Endothelial cell of umbilical vein (primary cell): ENCODE measurements around the gene CUBN. TPM values are rescaled to one million over a fixed set of nuclear protein-coding genes. Genes with fewer than 3 reads are reported as not detected.

Experiments
- BruUV-seq: library from RNA; stranded (reverse); fragments of 400-500 nt; replicated peaks from 2 replicates; lab custom pipeline; 2021; lab: Mats Ljungman, UMichigan
- CTCF ChIA-PET: fragments of 300-600, 350-600 bp; sonication (Branson Sonifier 250); formaldehyde crosslinking; loops from one replicate; lab custom pipeline; 2021; ENCODE audit warnings: antibody characterized with exemption, inconsistent platforms; lab: Charles Lee
- POLR2A ChIA-PET: fragments of 300-600, 350-600 bp; sonication (Branson Sonifier 250); formaldehyde crosslinking; loops from one replicate; lab custom pipeline; 2021; ENCODE audit warnings: antibody characterized with exemption, inconsistent platforms; lab: Charles Lee
- DNase-seq: peaks from one replicate; pipeline ENCODE4 v3.0.0-alpha.2; 2011; ENCODE audit warnings: low read depth, low spot score
- FAIRE-seq: peaks from 2 replicates; lab custom pipeline; 2011; peaks lifted over from hg19 to GRCh38; lab: Jason Lieb, UNC
- H2AFZ ChIP-seq: 2 replicates; pipeline ENCODE4 v1.6.0; 2012; ENCODE audit warnings: low read depth, low read length, control low read depth, inconsistent platforms
- H3K27ac ChIP-seq: 2 replicates; pipeline ENCODE4 v1.5.1; 2011; ENCODE audit warnings: low read depth, mild to moderate bottlenecking, control low read depth, low read length, moderate library complexity; ENCODE audit not compliant: insufficient read depth
- H3K27me3 ChIP-seq, 2 experiments: 2 replicates each; pipeline versions ENCODE4 v1.6.0 to v1.6.1; 2011; ENCODE audit warnings: low read length in 2 of 2, mixed read lengths in 1 of 2; ENCODE audit not compliant: control insufficient read depth in 2 of 2, insufficient read depth in 2 of 2
- H3K36me3 ChIP-seq, 2 experiments: 2 replicates in 1 of 2; 3 replicates in 1 of 2; pipeline ENCODE4 v1.5.1; 2011; ENCODE audit warnings: low read length in 2 of 2, mild to moderate bottlenecking in 1 of 2, moderate library complexity in 1 of 2; ENCODE audit not compliant: control insufficient read depth in 2 of 2, insufficient read depth in 2 of 2; ENCODE audit errors: extremely low read depth in 1 of 2
- H3K4me1 ChIP-seq: 3 replicates; pipeline ENCODE4 v1.5.1; 2011; ENCODE audit warnings: mild to moderate bottlenecking, low read length; ENCODE audit not compliant: control insufficient read depth, insufficient read depth; ENCODE audit errors: extremely low read depth
- H3K4me2 ChIP-seq: 2 replicates; pipeline ENCODE4 v1.6.1; 2011; ENCODE audit warnings: low read length, control low read depth, mixed read lengths; ENCODE audit not compliant: insufficient read depth
- H3K4me3 ChIP-seq, 3 experiments: fragments of 200-600 bp in 1 of 3; sonication (generic), shearing (Covaris generic) in 1 of 3; replicated peaks in 1 of 3; 2 replicates each; pipeline ENCODE4 v1.5.1; 2011 to 2016; ENCODE audit warnings: control low read depth in 3 of 3, low read length in 3 of 3, mild to moderate bottlenecking in 2 of 3, inconsistent platforms in 1 of 3, low read depth in 1 of 3, moderate library complexity in 1 of 3; ENCODE audit not compliant: insufficient read depth in 1 of 3
- H3K79me2 ChIP-seq: 2 replicates; pipeline ENCODE4 v1.6.0; 2012; ENCODE audit warnings: low read length, inconsistent platforms; ENCODE audit not compliant: control insufficient read depth, insufficient read depth
- H3K9ac ChIP-seq: replicated peaks from 2 replicates; pipeline ENCODE3; 2011; ENCODE audit warnings: low read length, control low read depth; ENCODE audit not compliant: insufficient read depth; ENCODE audit errors: extremely low read depth
- H3K9me1 ChIP-seq: replicated peaks from 3 replicates; pipeline ENCODE4 v1.6.0; 2011; ENCODE audit warnings: mild to moderate bottlenecking, low read length; ENCODE audit not compliant: control insufficient read depth, insufficient read depth; ENCODE audit errors: extremely low read depth
- H3K9me3 ChIP-seq: replicated peaks from 2 replicates; pipeline ENCODE4 v1.5.1; 2012; ENCODE audit warnings: low read length, inconsistent platforms; ENCODE audit not compliant: control insufficient read depth, insufficient read depth
- H4K20me1 ChIP-seq: replicated peaks from 2 replicates; pipeline ENCODE3; 2011; ENCODE audit warnings: mild to moderate bottlenecking, low read length; ENCODE audit not compliant: control insufficient read depth, insufficient read depth; ENCODE audit errors: extremely low read depth
- EZH2 ChIP-seq: IDR thresholded peaks from 2 replicates; pipeline ENCODE4 v1.6.1; 2012; ENCODE audit warnings: borderline replicate concordance, low read depth, mild to moderate bottlenecking, moderate library complexity, low read length, inconsistent platforms; ENCODE audit not compliant: severe bottlenecking
- FOS ChIP-seq: IDR thresholded peaks from 2 replicates; pipeline ENCODE4 v1.6.1; 2011; ENCODE audit warnings: mild to moderate bottlenecking, low read length, moderate library complexity, borderline replicate concordance; ENCODE audit not compliant: insufficient read depth
- GATA2 ChIP-seq: IDR thresholded peaks from 2 replicates; pipeline ENCODE4 v1.7.0; 2011; ENCODE audit warnings: low read depth, mild to moderate bottlenecking, moderate library complexity, mixed read lengths, low read length; ENCODE audit not compliant: insufficient read length, insufficient read depth
- JUN ChIP-seq: IDR thresholded peaks from 2 replicates; pipeline ENCODE4 v1.6.1; 2011; ENCODE audit warnings: borderline replicate concordance, low read depth; ENCODE audit not compliant: insufficient read length, insufficient read depth
- MYC ChIP-seq: IDR thresholded peaks from one replicate; pipeline ENCODE4 v1.6.1; 2011; ENCODE audit warnings: mild to moderate bottlenecking, low read depth, low read length
- POLR2A ChIP-seq: IDR thresholded peaks from 2 replicates; pipeline ENCODE4 v1.6.1; 2012; ENCODE audit warnings: low read depth, mild to moderate bottlenecking, control low read depth, low read length
- POLR2AphosphoS5 ChIP-seq: IDR thresholded peaks from 2 replicates; pipeline ENCODE4 v1.6.1; 2012; ENCODE audit warnings: low read depth, mild to moderate bottlenecking, control low read depth, low read length, moderate library complexity; ENCODE audit not compliant: insufficient read depth
- dilution Hi-C: fragments of 300-500 bp; cut with MboI; formaldehyde crosslinking; loops from one replicate; pipeline ENCODE4 v1.15.0; 2019; ENCODE audit warnings: low sequenced_read_pairs; ENCODE audit not compliant: extremely low pct_ligation_motif_present
- intact Hi-C: fragments of 100-400 bp; cut with micrococcal nuclease; formaldehyde crosslinking; loops from one replicate; pipeline ENCODE4 v1.10.0; 2022
- polyA plus RNA-seq, 4 experiments: library from polyadenylated mRNA; depleted of rRNA in 3 of 4; stranded (reverse) in 3 of 4; unstranded in 1 of 4; fragments of >200 nt; gene quantifications; 2 replicates each; pipeline versions ENCODE4 v1.2.1 to v1.2.3, GENCODE V29; 2011 to 2012; ENCODE audit warnings: missing spikeins in 1 of 4
- total RNA-seq: library from RNA; stranded (reverse); gene quantifications from 2 replicates; pipeline ENCODE4 v1.2.3, GENCODE V29; 2021
- TF ChIP-seq, protein P1 (sequence below): IDR thresholded peaks from 2 replicates; pipeline ENCODE4 v1.6.1; 2011; ENCODE audit not compliant: insufficient read depth, insufficient read length
- TF ChIP-seq, protein P2 (sequence below), 2 donors: IDR thresholded peaks; 1 replicate in 1 of 2; 2 replicates in 1 of 2; pipeline ENCODE4 v1.5.1; 2011; ENCODE audit warnings: low read length in 2 of 2, mild to moderate bottlenecking in 2 of 2, moderate library complexity in 2 of 2, control low read depth in 1 of 2, inconsistent platforms in 1 of 2, low read depth in 1 of 2; ENCODE audit not compliant: insufficient read depth in 1 of 2; ENCODE audit errors: extremely low read depth in 1 of 2

CUBN gene
- total and polyA plus RNA-seq, 2 donors (not counting 3 experiments of a cell fraction or from before 2014, with no cell fraction given), result 2.7 to 4.6 TPM

GRCh38 chr10:17155826-17156225 lies 26.2 kb upstream of the CUBN start:
- Histone ChIP-seq H4K20me1 (no peaks in the 10 kb centered on the region), H3K4me3 (no peak overlapping the region), H3K4me1 (no peaks in the 10 kb centered on the region), H3K9ac (no peak overlapping the region), H3K9me3 (no peaks in the 10 kb centered on the region), H3K9me1 (no peaks in the 10 kb centered on the region), H3K36me3 (no peaks in the 10 kb centered on the region), H2AFZ (no peak overlapping the region), H3K27ac (no peak overlapping the region), H3K4me2 (no peak overlapping the region), H3K27me3 (no peaks in the 10 kb centered on the region), H3K79me2 (no peaks in the 10 kb centered on the region)
- intact Hi-C loops, result no loop called here
- CTCF ChIA-PET, result no interaction called here
- FAIRE-seq (no peak), DNase-seq (no peak)
- dilution Hi-C loops, result no loop called here
- TF ChIP-seq POLR2A (no peak), MYC (no peak), EZH2 (no peak), JUN (no peak), POLR2AphosphoS5 (no peak), FOS (no peak), GATA2 (no peak)
- TF ChIP-seq, protein P1, sequence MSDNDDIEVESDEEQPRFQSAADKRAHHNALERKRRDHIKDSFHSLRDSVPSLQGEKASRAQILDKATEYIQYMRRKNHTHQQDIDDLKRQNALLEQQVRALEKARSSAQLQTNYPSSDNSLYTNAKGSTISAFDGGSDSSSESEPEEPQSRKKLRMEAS, result no peak
- TF ChIP-seq, protein P2, sequence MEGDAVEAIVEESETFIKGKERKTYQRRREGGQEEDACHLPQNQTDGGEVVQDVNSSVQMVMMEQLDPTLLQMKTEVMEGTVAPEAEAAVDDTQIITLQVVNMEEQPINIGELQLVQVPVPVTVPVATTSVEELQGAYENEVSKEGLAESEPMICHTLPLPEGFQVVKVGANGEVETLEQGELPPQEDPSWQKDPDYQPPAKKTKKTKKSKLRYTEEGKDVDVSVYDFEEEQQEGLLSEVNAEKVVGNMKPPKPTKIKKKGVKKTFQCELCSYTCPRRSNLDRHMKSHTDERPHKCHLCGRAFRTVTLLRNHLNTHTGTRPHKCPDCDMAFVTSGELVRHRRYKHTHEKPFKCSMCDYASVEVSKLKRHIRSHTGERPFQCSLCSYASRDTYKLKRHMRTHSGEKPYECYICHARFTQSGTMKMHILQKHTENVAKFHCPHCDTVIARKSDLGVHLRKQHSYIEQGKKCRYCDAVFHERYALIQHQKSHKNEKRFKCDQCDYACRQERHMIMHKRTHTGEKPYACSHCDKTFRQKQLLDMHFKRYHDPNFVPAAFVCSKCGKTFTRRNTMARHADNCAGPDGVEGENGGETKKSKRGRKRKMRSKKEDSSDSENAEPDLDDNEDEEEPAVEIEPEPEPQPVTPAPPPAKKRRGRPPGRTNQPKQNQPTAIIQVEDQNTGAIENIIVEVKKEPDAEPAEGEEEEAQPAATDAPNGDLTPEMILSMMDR (IDR thresholded peaks at IDR 0.05; ENCODE audit: extremely low read depth in 1 of 2, insufficient read depth in 1 of 2, low read depth in 1 of 2, low read length in 2 of 2), result no peak
- BruUV-seq, result no TSS peak
- POLR2A ChIA-PET, result no interaction called here
